Measurements from ENCODE around the gene MARCHF9. TPM values are rescaled to one million over a fixed set of nuclear protein-coding genes. Genes with fewer than 3 reads are reported as not detected.

Gene MARCHF9
- total RNA-seq, 4 donors from 2014 or later = 3.4 to 11.1 (median 7.9) TPM

- Histone ChIP-seq H3K36me3 (peaks cover 0 to 23% of the 10 kb centered on the region in 2 donors), H3K4me1 (peaks cover 0 to 25% (median 9%) of the 10 kb centered on the region in 3 donors), H3K4me3 (no peak overlapping the region), H3K9me3 (no peaks in the 10 kb centered on the region), H3K27me3 (peaks cover 34% of the 10 kb centered on the region), H3K27ac (peak overlapping the region in 2 of 4 donors; percentile 93 to 97)
- ATAC-seq = no peak
- no peak for TF ChIP-seq POLR2AphosphoS5 (IDR thresholded peaks at IDR 0.05)
- no peak for TF ChIP-seq POLR2A (IDR thresholded peaks at IDR 0.05)
- TF ChIP-seq EP300 (IDR thresholded peaks at IDR 0.05) = no peak
- TF ChIP-seq CTCF (IDR thresholded peaks at IDR 0.05) = no peak
- 86 to 95% methylated on average over 1 to 2 of the region's 2 CpGs for WGBS, 2 donors (ENCODE audit: low coverage in 1 of 2)
Observed at GRCh38 chr12:57743769-57744168, 11.1 kb upstream of the MARCHF9 start.

- 5 to 25% methylated on average over 2 to 18 of the region's 21 CpGs for WGBS, 2 donors (ENCODE audit: low coverage in 1 of 2)
- Histone ChIP-seq H3K36me3 (peaks cover 0 to 28% of the 10 kb centered on the region in 2 donors), H3K27ac (peak overlapping the region; percentile 93 to 97 (median 94)), H3K9me3 (no peaks in the 10 kb centered on the region), H3K4me3 (peak overlapping the region; percentile 85 to 90), H3K27me3 (peaks cover 29% of the 10 kb centered on the region), H3K4me1 (peaks cover 0 to 21% (median 6%) of the 10 kb centered on the region in 3 donors)
- ATAC-seq = peak; percentile 83
- peak; percentile 12 for TF ChIP-seq POLR2AphosphoS5 (IDR thresholded peaks at IDR 0.05)
- TF ChIP-seq EP300 (IDR thresholded peaks at IDR 0.05) = no peak
- no peak for TF ChIP-seq POLR2A (IDR thresholded peaks at IDR 0.05)
- TF ChIP-seq CTCF (IDR thresholded peaks at IDR 0.05) = no peak
Observed at GRCh38 chr12:57744194-57744776, 10.6 kb upstream of the MARCHF9 start.

- TF ChIP-seq CTCF (IDR thresholded peaks at IDR 0.05) = peak in 1 of 4 experiments; percentile 32
- no peak for TF ChIP-seq EP300 (IDR thresholded peaks at IDR 0.05)
- TF ChIP-seq POLR2AphosphoS5 (IDR thresholded peaks at IDR 0.05) = peak; percentile 71
- peak in 1 of 2 donors; percentile 36 for TF ChIP-seq POLR2A (IDR thresholded peaks at IDR 0.05)
- Histone ChIP-seq H3K9me3 (no peaks in the 10 kb centered on the region), H3K27me3 (peaks cover 23% of the 10 kb centered on the region), H3K4me3 (peak within 1 kb of the TSS; percentile 85 to 90), H3K36me3 (peaks cover 0 to 34% of the 10 kb centered on the region in 2 donors), H3K27ac (peak within 1 kb of the TSS; percentile 93 to 97 (median 94)), H3K4me1 (peaks cover 0 to 21% (median 6%) of the 10 kb centered on the region in 3 donors)
- WGBS, 2 donors (ENCODE audit: low coverage in 1 of 2) = 0% methylated on average over 7 to 12 of the region's 29 CpGs
- peak; percentile 98 for ATAC-seq
Observed at GRCh38 chr12:57744777-57745484, 10.0 kb upstream of the MARCHF9 start, which contains the start of gene TSPAN31. TSPAN31 (plus strand) TSS chr12:57745039; CDS start chr12:57745155, 116 bp downstream.

GRCh38 chr12:57745485-57745881, 9.4 kb upstream of the MARCHF9 start:
- peak overlapping the region; percentile 93 to 97 (median 94) for H3K27ac ChIP-seq
- ATAC-seq = no peak
- WGBS, 2 donors (ENCODE audit: low coverage in 1 of 2) = 10 to 36% methylated on average over 3 to 8 of the region's 8 CpGs
- peak overlapping the region; percentile 85 to 90 for H3K4me3 ChIP-seq
- H3K4me1 ChIP-seq = peaks cover 0 to 26% (median 6%) of the 10 kb centered on the region in 3 donors
- peaks cover 0 to 40% of the 10 kb centered on the region in 2 donors for H3K36me3 ChIP-seq
- TF ChIP-seq EP300 (IDR thresholded peaks at IDR 0.05) (no peak), CTCF (IDR thresholded peaks at IDR 0.05) (no peak), POLR2A (IDR thresholded peaks at IDR 0.05) (no peak), POLR2AphosphoS5 (IDR thresholded peaks at IDR 0.05) (no peak)
- peaks cover 17% of the 10 kb centered on the region for H3K27me3 ChIP-seq
- no peaks in the 10 kb centered on the region for H3K9me3 ChIP-seq
